Mesenchymal stem cell (in vitro differentiated cells and primary cell): ENCODE results near the gene FGF14.

Experiments used
- DNase-seq: peaks from one replicate; pipeline ENCODE4 v3.0.0-alpha.2; 2013
- H2AFZ ChIP-seq: one replicate; pipeline ENCODE4 v1.6.1; 2013; ENCODE audit warnings: low read depth, mild to moderate bottlenecking, control low read depth, inconsistent platforms, low read length, moderate library complexity
- H2AK5ac ChIP-seq: 2 replicates; pipeline ENCODE4 v1.6.1; 2013; ENCODE audit warnings: low read length, moderate library complexity, mild to moderate bottlenecking, inconsistent platforms; ENCODE audit not compliant: severe bottlenecking
- H2BK120ac ChIP-seq: one replicate; pipeline ENCODE4 v1.6.1; 2013; ENCODE audit warnings: low read depth, mild to moderate bottlenecking, inconsistent platforms, low read length, moderate library complexity
- H2BK12ac ChIP-seq, 2 experiments: one replicate each; pipeline ENCODE4 v1.6.1; 2013; ENCODE audit warnings: inconsistent platforms in 2 of 2, low read length in 2 of 2, mild to moderate bottlenecking in 2 of 2, moderate library complexity in 2 of 2, control low read depth in 1 of 2
- H2BK15ac ChIP-seq: one replicate; pipeline ENCODE4 v1.6.1; 2013; ENCODE audit warnings: mild to moderate bottlenecking, low read depth, inconsistent platforms; ENCODE audit not compliant: poor library complexity, severe bottlenecking
- H2BK5ac ChIP-seq: 2 replicates; pipeline ENCODE4 v1.6.1; 2013; ENCODE audit warnings: low read depth, mild to moderate bottlenecking, low read length, control low read depth, inconsistent platforms; ENCODE audit not compliant: poor library complexity, severe bottlenecking
- H3K14ac ChIP-seq, 2 experiments: one replicate each; pipeline ENCODE4 v1.6.1; 2013; ENCODE audit warnings: inconsistent platforms in 2 of 2, low read length in 2 of 2, control low read depth in 1 of 2, mild to moderate bottlenecking in 1 of 2, moderate library complexity in 1 of 2
- H3K18ac ChIP-seq, 2 experiments: one replicate each; pipeline ENCODE4 v1.6.1; 2013; ENCODE audit warnings: inconsistent platforms in 2 of 2, low read length in 2 of 2, control low read depth in 1 of 2, low read depth in 1 of 2, mild to moderate bottlenecking in 1 of 2
- H3K23ac ChIP-seq, 2 experiments: one replicate each; pipeline ENCODE4 v1.6.1; 2013; ENCODE audit warnings: inconsistent platforms in 2 of 2, low read length in 2 of 2, mild to moderate bottlenecking in 2 of 2, moderate library complexity in 2 of 2, control low read depth in 1 of 2
- H3K27ac ChIP-seq: 2 replicates; pipeline ENCODE4 v1.5.1; 2013; ENCODE audit warnings: mild to moderate bottlenecking, moderate library complexity, low read length, control low read depth, inconsistent platforms; ENCODE audit not compliant: poor library complexity, severe bottlenecking
- H3K27me3 ChIP-seq, 2 experiments: 2 replicates each; pipeline versions ENCODE4 v1.6.1 to v1.7.0; 2013; ENCODE audit warnings: low read length in 2 of 2, mild to moderate bottlenecking in 2 of 2, moderate library complexity in 2 of 2, control low read depth in 1 of 2, inconsistent platforms in 1 of 2; ENCODE audit not compliant: control insufficient read depth in 1 of 2, insufficient read depth in 1 of 2
- H3K36me3 ChIP-seq, 2 experiments: 2 replicates each; pipeline versions ENCODE4 v1.6.1 to v1.7.0; 2013; ENCODE audit warnings: low read length in 2 of 2, control low read depth in 1 of 2, inconsistent platforms in 1 of 2, low read depth in 1 of 2, mild to moderate bottlenecking in 1 of 2; ENCODE audit not compliant: insufficient read depth in 2 of 2, control insufficient read depth in 1 of 2
- H3K4ac ChIP-seq, 2 experiments: one replicate each; pipeline ENCODE4 v1.6.1; 2013; ENCODE audit warnings: inconsistent platforms in 2 of 2, low read length in 2 of 2, mild to moderate bottlenecking in 2 of 2, moderate library complexity in 2 of 2, control low read depth in 1 of 2, low read depth in 1 of 2
- H3K4me1 ChIP-seq: 2 replicates; pipeline ENCODE4 v1.6.1; 2013; ENCODE audit warnings: low read depth, low read length, control low read depth; ENCODE audit not compliant: control insufficient read depth, insufficient read depth
- H3K4me2 ChIP-seq: 2 replicates; pipeline ENCODE4 v1.6.1; 2013; ENCODE audit warnings: low read length, mild to moderate bottlenecking, inconsistent platforms; ENCODE audit not compliant: poor library complexity, severe bottlenecking
- H3K4me3 ChIP-seq, 2 experiments: 2 replicates each; pipeline versions ENCODE4 v1.5.1 to v1.7.0; 2013; ENCODE audit warnings: low read length in 2 of 2, mild to moderate bottlenecking in 2 of 2, control low read depth in 1 of 2, low read depth in 1 of 2; ENCODE audit not compliant: insufficient read depth in 1 of 2
- H3K79me1 ChIP-seq: replicated peaks from 2 replicates; pipeline ENCODE4 v1.6.1; 2013; ENCODE audit warnings: mild to moderate bottlenecking, control low read depth, low read length, inconsistent platforms; ENCODE audit not compliant: poor library complexity, severe bottlenecking
- H3K9ac ChIP-seq: 2 replicates; pipeline ENCODE4 v1.7.0; 2013; ENCODE audit warnings: mild to moderate bottlenecking, low read length, moderate library complexity
- H3K9me3 ChIP-seq: 2 replicates; pipeline ENCODE4 v1.7.0; 2013; ENCODE audit warnings: mild to moderate bottlenecking, low read length; ENCODE audit not compliant: control insufficient read depth
- H4K8ac ChIP-seq: one replicate; pipeline ENCODE4 v1.6.1; 2013; ENCODE audit warnings: inconsistent platforms, mild to moderate bottlenecking, low read length, moderate library complexity
- H4K91ac ChIP-seq: one replicate; pipeline ENCODE4 v1.6.1; 2013; ENCODE audit warnings: mild to moderate bottlenecking, low read length, inconsistent platforms
- WGBS: methylation state at CpG from one replicate; pipeline ENCODE4 v1.1.7; 2013; ENCODE audit warnings: mixed read lengths; 5-methylcytosine and 5-hydroxymethylcytosine counted together

Gene FGF14

DNA sequence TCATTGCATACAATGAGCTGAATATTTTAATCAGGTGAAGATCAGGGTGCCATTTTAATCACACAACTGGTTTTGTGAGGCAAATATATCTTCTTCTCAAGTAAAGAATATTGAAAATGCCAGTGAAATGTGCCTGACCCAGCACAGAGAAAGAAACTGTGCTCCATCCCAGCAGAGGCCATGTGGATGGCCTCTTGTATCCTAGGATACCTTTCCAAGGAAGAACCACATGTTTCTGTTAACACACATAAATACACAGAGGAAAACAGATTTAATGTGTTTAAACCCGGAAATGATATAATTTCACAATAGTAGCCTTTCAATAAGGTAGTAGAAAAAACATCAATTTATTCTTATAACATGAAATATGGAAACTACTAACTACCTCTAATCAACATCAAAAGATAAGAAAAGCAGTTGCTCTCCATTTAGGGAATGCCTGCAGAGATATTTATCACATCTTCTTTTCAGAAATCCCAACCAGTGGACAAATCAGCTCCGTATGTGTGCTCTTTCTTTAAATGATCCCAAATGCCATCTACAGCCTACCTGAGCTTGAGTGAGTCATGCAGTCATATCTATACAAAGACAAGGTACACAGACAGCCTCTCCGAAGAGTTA, 157.1 kb downstream of the FGF14 start:
- Histone ChIP-seq H3K27ac (no peak overlapping the region), H3K4me1 (no peaks in the 10 kb centered on the region), H2BK5ac (no peak overlapping the region), H3K14ac (no peak overlapping the region), H3K4ac (no peak overlapping the region), H3K23ac (no peak overlapping the region), H3K36me3 (no peaks in the 10 kb centered on the region), H3K9me3 (no peaks in the 10 kb centered on the region), H3K79me1 (no peaks in the 10 kb centered on the region), H4K91ac (no peak overlapping the region), H2AK5ac (no peak overlapping the region), H4K8ac (no peak overlapping the region), H3K4me2 (no peak overlapping the region), H3K4me3 (no peak overlapping the region), H2AFZ (no peak overlapping the region), H3K9ac (no peak overlapping the region), H3K18ac (no peak overlapping the region), H2BK12ac (no peak overlapping the region), H3K27me3 (no peaks in the 10 kb centered on the region), H2BK120ac (no peak overlapping the region), H2BK15ac (no peak overlapping the region)
- WGBS = 79% methylated on average over 1 of the region's 3 CpGs
- no peak for DNase-seq

DNA sequence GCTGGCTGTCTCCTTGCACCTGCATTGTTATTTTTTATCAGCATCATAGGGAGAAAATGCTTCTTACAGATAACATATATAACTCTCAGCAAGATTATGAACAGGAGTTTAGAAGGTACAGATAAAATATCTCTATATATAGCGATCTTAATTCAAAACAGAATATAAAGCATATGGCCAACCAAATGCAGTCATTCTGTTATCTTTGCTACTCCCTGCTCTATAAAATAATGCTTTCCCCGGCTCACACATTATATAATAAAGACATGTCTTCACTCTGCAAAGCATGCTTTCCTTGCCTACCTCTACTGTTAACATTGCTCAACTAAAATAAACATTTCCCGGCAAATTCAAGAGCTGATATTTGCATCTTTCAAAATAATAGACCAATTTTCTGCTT, 161.7 kb downstream of the FGF14 start:
- Histone ChIP-seq H2BK120ac (no peak overlapping the region), H2AFZ (no peak overlapping the region), H2AK5ac (no peak overlapping the region), H4K8ac (no peak overlapping the region), H3K4ac (no peak overlapping the region), H3K27ac (no peak overlapping the region), H2BK5ac (no peak overlapping the region), H3K4me1 (no peaks in the 10 kb centered on the region), H2BK12ac (no peak overlapping the region), H4K91ac (no peak overlapping the region), H3K14ac (no peak overlapping the region), H3K18ac (no peak overlapping the region), H3K36me3 (no peaks in the 10 kb centered on the region), H3K9me3 (no peaks in the 10 kb centered on the region), H3K23ac (no peak overlapping the region), H2BK15ac (no peak overlapping the region), H3K4me3 (no peak overlapping the region), H3K4me2 (no peak overlapping the region), H3K27me3 (no peaks in the 10 kb centered on the region), H3K79me1 (no peaks in the 10 kb centered on the region), H3K9ac (no peak overlapping the region)
- 84% methylated on average over 3 of the region's 3 CpGs for WGBS
- DNase-seq = no peak

DNA sequence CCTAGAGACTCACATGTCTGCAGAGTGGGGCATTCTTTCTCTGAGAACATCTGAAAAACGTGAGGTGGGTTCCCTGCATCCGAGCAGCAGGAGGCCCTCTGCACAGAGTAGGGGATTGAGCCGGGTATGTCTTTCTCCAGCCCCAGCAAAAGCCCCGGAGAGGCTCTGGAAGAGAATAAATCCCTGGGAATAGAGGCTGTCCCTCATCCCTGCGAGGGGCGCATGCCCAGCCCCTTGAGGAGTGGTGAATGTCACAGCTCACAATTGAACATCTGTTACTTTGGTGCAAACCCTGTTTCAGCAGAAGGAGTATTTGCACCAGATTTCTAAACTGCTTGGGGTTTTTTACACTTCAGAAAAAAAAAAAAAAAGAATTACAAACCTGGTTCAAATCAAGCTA, 164.6 kb downstream of the FGF14 start:
- 81% methylated on average over 6 of the region's 6 CpGs for WGBS
- no peak overlapping the region for H4K8ac ChIP-seq
- no peak overlapping the region for H3K4me3 ChIP-seq
- no peak overlapping the region for H3K4me2 ChIP-seq
- no peaks in the 10 kb centered on the region for H3K36me3 ChIP-seq
- DNase-seq = no peak
- H4K91ac ChIP-seq = no peak overlapping the region
- no peak overlapping the region for H3K23ac ChIP-seq
- H3K14ac ChIP-seq = no peak overlapping the region
- no peaks in the 10 kb centered on the region for H3K4me1 ChIP-seq
- H2BK15ac ChIP-seq = no peak overlapping the region
- no peak overlapping the region for H3K4ac ChIP-seq
- H3K27ac ChIP-seq = no peak overlapping the region
- H3K27me3 ChIP-seq = no peaks in the 10 kb centered on the region
- H2BK120ac ChIP-seq = no peak overlapping the region
- no peak overlapping the region for H2AFZ ChIP-seq
- H2BK12ac ChIP-seq = no peak overlapping the region
- no peaks in the 10 kb centered on the region for H3K9me3 ChIP-seq
- no peaks in the 10 kb centered on the region for H3K79me1 ChIP-seq
- no peak overlapping the region for H2AK5ac ChIP-seq
- H2BK5ac ChIP-seq = no peak overlapping the region
- no peak overlapping the region for H3K18ac ChIP-seq
- no peak overlapping the region for H3K9ac ChIP-seq

DNA sequence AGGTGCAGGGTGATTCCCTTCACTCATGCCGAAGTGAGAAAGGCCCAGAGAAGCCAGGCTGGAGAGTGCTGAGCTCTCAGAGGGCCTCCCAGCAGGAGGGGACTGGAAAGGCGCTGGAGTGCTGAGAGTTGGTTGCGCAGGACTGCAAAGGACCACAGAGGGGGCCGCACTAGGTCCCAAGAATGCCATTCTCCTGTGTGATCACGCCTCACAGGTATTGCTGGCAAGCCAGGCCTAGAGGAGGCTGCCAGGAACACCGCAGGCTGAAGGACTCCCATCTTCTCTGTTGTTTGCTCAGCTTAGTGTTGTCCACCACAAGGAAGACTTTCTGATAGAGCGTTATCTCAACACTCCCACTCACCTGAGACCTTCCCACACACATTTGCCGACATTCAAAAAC, 165.0 kb downstream of the FGF14 start:
- WGBS = 79% methylated on average over 8 of the region's 8 CpGs

More for the DNA sequence above, 165.0 kb downstream of the FGF14 start:
- H3K79me1 ChIP-seq = no peaks in the 10 kb centered on the region
- no peak overlapping the region for H2AK5ac ChIP-seq
- H3K4me3 ChIP-seq = no peak overlapping the region
- H3K27me3 ChIP-seq = no peaks in the 10 kb centered on the region
- no peaks in the 10 kb centered on the region for H3K36me3 ChIP-seq
- H3K18ac ChIP-seq = no peak overlapping the region
- H2BK5ac ChIP-seq = no peak overlapping the region
- H3K23ac ChIP-seq = no peak overlapping the region
- H2BK12ac ChIP-seq = no peak overlapping the region
- no peak overlapping the region for H2AFZ ChIP-seq
- no peaks in the 10 kb centered on the region for H3K9me3 ChIP-seq
- no peak overlapping the region for H4K8ac ChIP-seq
- no peak overlapping the region for H2BK120ac ChIP-seq
- H3K4ac ChIP-seq = no peak overlapping the region
- no peak overlapping the region for H3K27ac ChIP-seq
- no peak overlapping the region for H3K4me2 ChIP-seq
- no peak overlapping the region for H3K14ac ChIP-seq
- H3K9ac ChIP-seq = no peak overlapping the region
- no peak overlapping the region for H4K91ac ChIP-seq
- no peaks in the 10 kb centered on the region for H3K4me1 ChIP-seq
- H2BK15ac ChIP-seq = no peak overlapping the region
- DNase-seq = no peak
